ENCODE results near the gene SLC25A5.

GRCh38 chrX:119419898-119420297, 48.3 kb upstream of the SLC25A5 start:
- TF ChIP-seq CTCF (conservative IDR thresholded peaks at IDR 0.05) = no peak
- TF ChIP-seq EZH2 (IDR thresholded peaks at IDR 0.05; ENCODE audit: low read depth) = no peak

Measured in PC-9 (cell line).